ENCODE results near the gene NEMF. TPM values are rescaled to one million over a fixed set of nuclear protein-coding genes. Genes with fewer than 3 reads are reported as not detected.

NEMF gene, protein sequence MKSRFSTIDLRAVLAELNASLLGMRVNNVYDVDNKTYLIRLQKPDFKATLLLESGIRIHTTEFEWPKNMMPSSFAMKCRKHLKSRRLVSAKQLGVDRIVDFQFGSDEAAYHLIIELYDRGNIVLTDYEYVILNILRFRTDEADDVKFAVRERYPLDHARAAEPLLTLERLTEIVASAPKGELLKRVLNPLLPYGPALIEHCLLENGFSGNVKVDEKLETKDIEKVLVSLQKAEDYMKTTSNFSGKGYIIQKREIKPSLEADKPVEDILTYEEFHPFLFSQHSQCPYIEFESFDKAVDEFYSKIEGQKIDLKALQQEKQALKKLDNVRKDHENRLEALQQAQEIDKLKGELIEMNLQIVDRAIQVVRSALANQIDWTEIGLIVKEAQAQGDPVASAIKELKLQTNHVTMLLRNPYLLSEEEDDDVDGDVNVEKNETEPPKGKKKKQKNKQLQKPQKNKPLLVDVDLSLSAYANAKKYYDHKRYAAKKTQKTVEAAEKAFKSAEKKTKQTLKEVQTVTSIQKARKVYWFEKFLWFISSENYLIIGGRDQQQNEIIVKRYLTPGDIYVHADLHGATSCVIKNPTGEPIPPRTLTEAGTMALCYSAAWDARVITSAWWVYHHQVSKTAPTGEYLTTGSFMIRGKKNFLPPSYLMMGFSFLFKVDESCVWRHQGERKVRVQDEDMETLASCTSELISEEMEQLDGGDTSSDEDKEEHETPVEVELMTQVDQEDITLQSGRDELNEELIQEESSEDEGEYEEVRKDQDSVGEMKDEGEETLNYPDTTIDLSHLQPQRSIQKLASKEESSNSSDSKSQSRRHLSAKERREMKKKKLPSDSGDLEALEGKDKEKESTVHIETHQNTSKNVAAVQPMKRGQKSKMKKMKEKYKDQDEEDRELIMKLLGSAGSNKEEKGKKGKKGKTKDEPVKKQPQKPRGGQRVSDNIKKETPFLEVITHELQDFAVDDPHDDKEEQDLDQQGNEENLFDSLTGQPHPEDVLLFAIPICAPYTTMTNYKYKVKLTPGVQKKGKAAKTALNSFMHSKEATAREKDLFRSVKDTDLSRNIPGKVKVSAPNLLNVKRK
- total RNA-seq: 78.4 and 85.7 TPM in 2 replicates

DNA sequence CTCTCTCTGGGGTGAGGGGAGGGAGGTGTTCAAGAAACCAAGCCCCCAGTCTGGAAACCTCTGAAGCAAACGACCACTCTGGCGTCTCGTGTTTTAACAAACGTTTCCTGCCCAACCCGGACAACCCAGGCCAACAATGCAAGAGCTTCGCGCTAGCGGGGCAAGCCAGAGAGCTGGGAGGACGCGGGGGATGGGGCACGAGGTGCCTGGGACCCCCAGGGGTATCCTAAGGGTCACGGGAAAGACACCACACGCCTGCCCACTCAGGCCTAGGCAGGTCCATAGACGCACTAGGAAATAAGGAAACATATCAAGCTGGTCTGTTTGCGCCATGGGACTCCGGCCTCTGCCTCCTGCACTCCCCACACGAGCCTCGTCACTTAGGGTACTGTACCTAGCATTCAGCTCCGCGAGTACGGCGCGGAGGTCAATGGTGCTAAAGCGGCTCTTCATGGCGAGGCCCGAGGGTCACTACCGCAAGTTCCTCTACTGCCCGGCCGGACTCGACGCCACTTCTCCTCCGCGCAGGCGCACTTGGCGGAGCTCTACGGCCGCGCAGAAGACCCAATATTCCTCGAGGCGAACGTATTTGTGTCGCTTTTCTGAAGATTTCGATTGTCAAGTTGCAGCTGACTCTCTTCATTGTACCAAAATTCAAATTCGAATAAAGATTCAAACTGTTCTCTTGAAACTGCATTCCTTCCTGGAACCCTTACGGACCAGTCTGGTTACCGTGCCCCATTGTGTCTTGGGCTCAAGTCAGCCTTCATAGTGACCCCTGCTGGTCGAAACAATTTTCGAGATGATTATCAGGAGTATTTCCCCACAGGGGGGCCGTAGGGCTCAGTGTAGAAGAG lies at the start of gene NEMF:
Gene NEMF (minus strand): TSS at position 488 of the 857 bp plus-strand sequence. CDS start 35 bp downstream, at position 453.

DNA sequence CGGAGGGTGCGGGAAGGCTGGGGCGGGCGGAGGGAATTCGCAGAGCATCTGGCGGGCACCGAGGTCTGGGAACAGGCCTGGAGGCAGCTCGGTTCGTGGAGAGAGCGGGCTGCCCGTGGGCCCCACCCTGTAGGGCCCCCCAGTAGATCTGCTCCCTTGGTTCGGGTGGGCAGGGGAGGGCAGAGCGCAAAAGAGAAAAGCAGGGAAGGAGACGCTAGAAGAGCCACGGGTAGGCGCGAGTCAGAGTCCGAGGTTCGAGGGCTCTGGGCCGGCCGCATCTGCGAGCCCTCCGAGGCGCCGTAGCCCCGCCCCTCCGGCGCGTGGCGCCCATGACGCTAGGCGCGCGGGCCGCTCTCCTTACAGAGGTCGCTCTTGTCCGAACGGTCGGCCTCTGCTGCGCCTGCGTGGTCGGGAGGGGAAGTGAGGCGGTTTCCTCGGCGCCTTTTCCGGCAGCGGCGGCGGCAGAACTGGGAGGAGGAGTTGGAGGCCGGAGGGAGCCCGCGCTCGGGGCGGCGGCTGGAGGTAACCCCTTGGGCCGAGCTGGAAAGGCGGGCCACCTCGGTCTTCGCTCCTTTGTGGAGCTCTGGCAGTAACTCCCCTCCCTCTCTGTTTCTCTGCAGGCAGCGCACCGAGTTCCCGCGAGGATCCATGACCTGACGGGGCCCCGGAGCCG lies 40.2 kb upstream of the NEMF start, which contains the start of gene ARF6:
Gene ARF6 (plus strand): TSS at position 447 of the 673 bp plus-strand sequence. CDS start 655 bp downstream, outside the sequence.

DNA sequence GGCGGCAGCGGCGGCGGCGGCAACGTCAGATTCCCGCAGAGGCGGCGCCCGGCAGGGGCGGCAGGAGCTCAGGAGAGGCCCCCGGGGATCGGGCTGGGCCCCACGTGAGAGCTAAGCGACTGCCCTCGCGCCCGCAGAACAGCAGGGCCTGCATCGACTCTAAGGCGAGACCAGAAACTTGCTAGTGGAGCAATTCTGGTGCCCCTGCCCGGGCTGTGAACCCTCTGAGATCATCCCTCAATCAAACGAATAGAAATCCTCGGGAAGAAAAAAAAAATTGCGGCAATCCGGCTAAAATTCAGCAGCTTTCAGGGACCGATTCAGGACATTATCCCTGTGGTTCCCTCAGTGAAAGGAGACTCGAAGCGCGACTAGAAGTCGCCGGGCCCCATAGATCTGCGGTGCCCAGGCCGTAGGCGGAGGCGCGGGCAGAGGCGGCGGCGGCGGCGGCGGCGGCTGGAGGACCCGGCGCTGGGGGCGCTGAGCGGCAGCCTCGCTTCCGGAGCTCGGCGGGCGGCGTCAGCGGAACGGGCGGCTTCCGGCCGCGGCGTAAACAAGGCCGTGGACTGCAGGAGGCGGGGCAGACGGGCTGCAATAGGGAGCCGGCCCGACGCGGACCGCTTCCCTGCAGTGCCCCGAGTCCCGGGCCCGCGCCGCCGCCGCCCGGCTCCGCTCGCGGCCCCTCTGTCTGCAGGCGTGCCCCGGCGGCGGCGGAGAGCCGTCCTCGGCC lies 84.9 kb downstream of the NEMF start, which contains the start of gene KLHDC2:
Gene KLHDC2 (plus strand): TSS at position 583 of the 730 bp plus-strand sequence. CDS start 316 bp downstream, outside the sequence.

Small RNA genes within 50 kb of the gene (small RNA-seq; reads per million reads assigned to genes)
- not detected for gene RF00019
- gene RN7SL2: 1.4 reads per million, percentile 61 among the genes with 10 or more reads in this experiment
- gene RN7SL3: not detected
- gene RNU6-189P: not detected
- gene RNU6-539P: not detected

Other genes with a start within 250 kb of the NEMF start
- 173 and 177 TPM in 2 replicates for gene RPL36AL, start 232.2 kb downstream of the NEMF start, total RNA-seq
- gene MGAT2, start 232.0 kb downstream of the NEMF start, total RNA-seq: 81.7 and 88.4 TPM in 2 replicates
- 7.8 and 11.5 TPM in 2 replicates for gene DNAAF2, start 217.5 kb downstream of the NEMF start, total RNA-seq
- 8.5 and 13.1 TPM in 2 replicates for gene POLE2, start 164.6 kb downstream of the NEMF start, total RNA-seq
- 4.6 and 5.0 TPM in 2 replicates for gene KLHDC1, start 159.7 kb downstream of the NEMF start, total RNA-seq
- gene KLHDC2, start 84.6 kb downstream of the NEMF start, total RNA-seq: 82.0 and 102 TPM in 2 replicates
- 113 and 161 TPM in 2 replicates for gene ARF6, start 40.3 kb upstream of the NEMF start, total RNA-seq

All from articular chondrocyte of knee joint (primary cell).